ENCODE measurements around the gene ENPP6.
"Not testable (repeated sequence)": the region's sequence is repeated elsewhere in the genome, so short reads cannot be mapped to it uniquely, and the experiment has no call there.

The ENPP6 gene

GRCh38 chr4:184059099-184059498, 158.6 kb downstream of the ENPP6 start:
- no peak for DNase-seq (ENCODE audit: low read depth)

- DNase-seq (ENCODE audit: low read depth) = no peak
Measured at GRCh38 chr4:184058026-184058425, 159.6 kb downstream of the ENPP6 start.

GRCh38 chr4:184056877-184057276, 160.8 kb downstream of the ENPP6 start:
- no peak for DNase-seq (ENCODE audit: low read depth)

- DNase-seq (ENCODE audit: low read depth) = no peak
Measured at GRCh38 chr4:184053434-184053833, 164.2 kb downstream of the ENPP6 start.

- DNase-seq (ENCODE audit: low read depth) = no peak
Measured at GRCh38 chr4:184052616-184053015, 165.1 kb downstream of the ENPP6 start.

GRCh38 chr4:184051262-184051661, 166.4 kb downstream of the ENPP6 start:
- DNase-seq (ENCODE audit: low read depth) = not testable (repeated sequence)

GRCh38 chr4:184046148-184046547, 171.5 kb downstream of the ENPP6 start:
- no peak for DNase-seq (ENCODE audit: low read depth)

- no peak for DNase-seq (ENCODE audit: low read depth)
Measured at GRCh38 chr4:184041156-184041555, 176.5 kb downstream of the ENPP6 start.

GRCh38 chr4:184039963-184040383, 177.7 kb downstream of the ENPP6 start:
- DNase-seq (ENCODE audit: low read depth) = no peak

Measured in activated gamma-delta T cell treated with anti-CD3 and anti-CD28 coated beads, Interleukin-2, amount 50 U/mL, for 16 hours (primary cell).